ENCODE data around the gene RYR3.

DNA sequence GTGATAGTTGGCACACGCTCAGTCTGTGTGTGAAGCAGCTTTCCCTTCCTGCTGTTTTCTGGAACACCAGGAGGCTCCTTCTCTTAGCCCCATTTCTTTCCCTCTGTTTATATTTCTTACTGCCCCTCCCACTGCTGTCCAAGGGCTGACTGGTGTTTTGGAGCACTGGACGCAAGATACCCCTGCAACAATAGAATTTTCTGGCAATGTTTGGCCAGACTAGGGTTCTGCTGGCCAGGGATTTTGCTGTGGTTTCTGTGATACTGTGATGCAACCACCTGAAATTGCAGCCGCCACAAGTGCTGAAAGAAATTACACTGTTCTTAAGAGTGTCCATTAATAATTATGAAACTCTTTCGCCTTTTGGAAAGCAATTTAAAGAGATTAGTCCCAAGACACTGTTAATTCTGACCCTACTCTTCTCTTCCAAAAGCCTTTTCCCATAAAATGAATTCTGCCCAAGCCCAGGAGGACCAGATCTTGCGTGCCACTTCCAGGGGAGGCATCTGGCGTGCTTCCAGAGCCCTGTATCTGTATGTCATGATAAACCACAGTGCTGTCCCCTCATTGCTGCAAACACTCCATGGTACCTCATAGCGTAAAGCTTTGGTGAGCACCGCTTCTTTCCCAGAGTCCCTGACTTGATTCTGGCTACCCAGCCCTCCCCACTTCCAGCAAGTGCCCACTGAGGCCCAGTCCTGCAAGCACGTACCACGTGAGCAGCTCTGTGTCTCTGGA lies 498.1 kb downstream of the RYR3 start:
- TF ChIP-seq NR2F1 (conservative IDR thresholded peaks at IDR 0.05) (no peak), POLR2AphosphoS5 (IDR thresholded peaks at IDR 0.05; ENCODE audit: low read length) (no peak), BHLHE40 (IDR thresholded peaks at IDR 0.05; ENCODE audit: borderline replicate concordance in 1 of 2, low read depth in 2 of 2, low read length in 1 of 2) (no peak), TCF7 (IDR thresholded peaks at IDR 0.05; ENCODE audit: borderline replicate concordance) (no peak), FOXM1 (IDR thresholded peaks at IDR 0.05; ENCODE audit: low read depth, low read length) (no peak), NR2C1 (IDR thresholded peaks at IDR 0.05) (no peak), JUND (IDR thresholded peaks at IDR 0.05; ENCODE audit: low read depth, low read length) (no peak), HDGF (IDR thresholded peaks at IDR 0.05) (no peak), ESRRA (IDR thresholded peaks at IDR 0.05; ENCODE audit: low read length) (no peak), POLR2A (IDR thresholded peaks at IDR 0.05; ENCODE audit: low read depth, low read length) (no peak)
- TF ChIP-seq, protein P1, sequence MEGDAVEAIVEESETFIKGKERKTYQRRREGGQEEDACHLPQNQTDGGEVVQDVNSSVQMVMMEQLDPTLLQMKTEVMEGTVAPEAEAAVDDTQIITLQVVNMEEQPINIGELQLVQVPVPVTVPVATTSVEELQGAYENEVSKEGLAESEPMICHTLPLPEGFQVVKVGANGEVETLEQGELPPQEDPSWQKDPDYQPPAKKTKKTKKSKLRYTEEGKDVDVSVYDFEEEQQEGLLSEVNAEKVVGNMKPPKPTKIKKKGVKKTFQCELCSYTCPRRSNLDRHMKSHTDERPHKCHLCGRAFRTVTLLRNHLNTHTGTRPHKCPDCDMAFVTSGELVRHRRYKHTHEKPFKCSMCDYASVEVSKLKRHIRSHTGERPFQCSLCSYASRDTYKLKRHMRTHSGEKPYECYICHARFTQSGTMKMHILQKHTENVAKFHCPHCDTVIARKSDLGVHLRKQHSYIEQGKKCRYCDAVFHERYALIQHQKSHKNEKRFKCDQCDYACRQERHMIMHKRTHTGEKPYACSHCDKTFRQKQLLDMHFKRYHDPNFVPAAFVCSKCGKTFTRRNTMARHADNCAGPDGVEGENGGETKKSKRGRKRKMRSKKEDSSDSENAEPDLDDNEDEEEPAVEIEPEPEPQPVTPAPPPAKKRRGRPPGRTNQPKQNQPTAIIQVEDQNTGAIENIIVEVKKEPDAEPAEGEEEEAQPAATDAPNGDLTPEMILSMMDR (IDR thresholded peaks at IDR 0.05 in 2 of 3, conservative IDR thresholded peaks at IDR 0.05 in 1 of 3; ENCODE audit: control insufficient read depth in 2 of 3, extremely low read depth in 1 of 3, insufficient read depth in 1 of 3, low read depth in 3 of 3, low read length in 3 of 3), result no peak
- TF ChIP-seq, protein P2, sequence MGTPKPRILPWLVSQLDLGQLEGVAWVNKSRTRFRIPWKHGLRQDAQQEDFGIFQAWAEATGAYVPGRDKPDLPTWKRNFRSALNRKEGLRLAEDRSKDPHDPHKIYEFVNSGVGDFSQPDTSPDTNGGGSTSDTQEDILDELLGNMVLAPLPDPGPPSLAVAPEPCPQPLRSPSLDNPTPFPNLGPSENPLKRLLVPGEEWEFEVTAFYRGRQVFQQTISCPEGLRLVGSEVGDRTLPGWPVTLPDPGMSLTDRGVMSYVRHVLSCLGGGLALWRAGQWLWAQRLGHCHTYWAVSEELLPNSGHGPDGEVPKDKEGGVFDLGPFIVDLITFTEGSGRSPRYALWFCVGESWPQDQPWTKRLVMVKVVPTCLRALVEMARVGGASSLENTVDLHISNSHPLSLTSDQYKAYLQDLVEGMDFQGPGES (IDR thresholded peaks at IDR 0.05), result no peak
- TF ChIP-seq, protein P3, sequence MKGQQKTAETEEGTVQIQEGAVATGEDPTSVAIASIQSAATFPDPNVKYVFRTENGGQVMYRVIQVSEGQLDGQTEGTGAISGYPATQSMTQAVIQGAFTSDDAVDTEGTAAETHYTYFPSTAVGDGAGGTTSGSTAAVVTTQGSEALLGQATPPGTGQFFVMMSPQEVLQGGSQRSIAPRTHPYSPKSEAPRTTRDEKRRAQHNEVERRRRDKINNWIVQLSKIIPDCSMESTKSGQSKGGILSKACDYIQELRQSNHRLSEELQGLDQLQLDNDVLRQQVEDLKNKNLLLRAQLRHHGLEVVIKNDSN (IDR thresholded peaks at IDR 0.05; ENCODE audit: borderline replicate concordance, extremely low read length, insufficient read depth, low read depth, low read length), result no peak
- TF ChIP-seq, protein P4, sequence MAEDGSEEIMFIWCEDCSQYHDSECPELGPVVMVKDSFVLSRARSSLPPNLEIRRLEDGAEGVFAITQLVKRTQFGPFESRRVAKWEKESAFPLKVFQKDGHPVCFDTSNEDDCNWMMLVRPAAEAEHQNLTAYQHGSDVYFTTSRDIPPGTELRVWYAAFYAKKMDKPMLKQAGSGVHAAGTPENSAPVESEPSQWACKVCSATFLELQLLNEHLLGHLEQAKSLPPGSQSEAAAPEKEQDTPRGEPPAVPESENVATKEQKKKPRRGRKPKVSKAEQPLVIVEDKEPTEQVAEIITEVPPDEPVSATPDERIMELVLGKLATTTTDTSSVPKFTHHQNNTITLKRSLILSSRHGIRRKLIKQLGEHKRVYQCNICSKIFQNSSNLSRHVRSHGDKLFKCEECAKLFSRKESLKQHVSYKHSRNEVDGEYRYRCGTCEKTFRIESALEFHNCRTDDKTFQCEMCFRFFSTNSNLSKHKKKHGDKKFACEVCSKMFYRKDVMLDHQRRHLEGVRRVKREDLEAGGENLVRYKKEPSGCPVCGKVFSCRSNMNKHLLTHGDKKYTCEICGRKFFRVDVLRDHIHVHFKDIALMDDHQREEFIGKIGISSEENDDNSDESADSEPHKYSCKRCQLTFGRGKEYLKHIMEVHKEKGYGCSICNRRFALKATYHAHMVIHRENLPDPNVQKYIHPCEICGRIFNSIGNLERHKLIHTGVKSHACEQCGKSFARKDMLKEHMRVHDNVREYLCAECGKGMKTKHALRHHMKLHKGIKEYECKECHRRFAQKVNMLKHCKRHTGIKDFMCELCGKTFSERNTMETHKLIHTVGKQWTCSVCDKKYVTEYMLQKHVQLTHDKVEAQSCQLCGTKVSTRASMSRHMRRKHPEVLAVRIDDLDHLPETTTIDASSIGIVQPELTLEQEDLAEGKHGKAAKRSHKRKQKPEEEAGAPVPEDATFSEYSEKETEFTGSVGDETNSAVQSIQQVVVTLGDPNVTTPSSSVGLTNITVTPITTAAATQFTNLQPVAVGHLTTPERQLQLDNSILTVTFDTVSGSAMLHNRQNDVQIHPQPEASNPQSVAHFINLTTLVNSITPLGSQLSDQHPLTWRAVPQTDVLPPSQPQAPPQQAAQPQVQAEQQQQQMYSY (CRISPR knock-in tag; IDR thresholded peaks at IDR 0.05), result no peak
